GM19023 (cell line): ENCODE measurements around the gene PRDX2.
"Not testable (repeated sequence)": the region's sequence is repeated elsewhere in the genome, so short reads cannot be mapped to it uniquely, and the experiment has no call there.

Experiments
- ATAC-seq: cut with Tn5 transposase; IDR thresholded peaks from one replicate; pipeline ENCODE4 v1.9.1; 2021; ENCODE audit warnings: mild to moderate bottlenecking, moderate library complexity; ENCODE audit not compliant: unreplicated experiment

Gene PRDX2

DNA sequence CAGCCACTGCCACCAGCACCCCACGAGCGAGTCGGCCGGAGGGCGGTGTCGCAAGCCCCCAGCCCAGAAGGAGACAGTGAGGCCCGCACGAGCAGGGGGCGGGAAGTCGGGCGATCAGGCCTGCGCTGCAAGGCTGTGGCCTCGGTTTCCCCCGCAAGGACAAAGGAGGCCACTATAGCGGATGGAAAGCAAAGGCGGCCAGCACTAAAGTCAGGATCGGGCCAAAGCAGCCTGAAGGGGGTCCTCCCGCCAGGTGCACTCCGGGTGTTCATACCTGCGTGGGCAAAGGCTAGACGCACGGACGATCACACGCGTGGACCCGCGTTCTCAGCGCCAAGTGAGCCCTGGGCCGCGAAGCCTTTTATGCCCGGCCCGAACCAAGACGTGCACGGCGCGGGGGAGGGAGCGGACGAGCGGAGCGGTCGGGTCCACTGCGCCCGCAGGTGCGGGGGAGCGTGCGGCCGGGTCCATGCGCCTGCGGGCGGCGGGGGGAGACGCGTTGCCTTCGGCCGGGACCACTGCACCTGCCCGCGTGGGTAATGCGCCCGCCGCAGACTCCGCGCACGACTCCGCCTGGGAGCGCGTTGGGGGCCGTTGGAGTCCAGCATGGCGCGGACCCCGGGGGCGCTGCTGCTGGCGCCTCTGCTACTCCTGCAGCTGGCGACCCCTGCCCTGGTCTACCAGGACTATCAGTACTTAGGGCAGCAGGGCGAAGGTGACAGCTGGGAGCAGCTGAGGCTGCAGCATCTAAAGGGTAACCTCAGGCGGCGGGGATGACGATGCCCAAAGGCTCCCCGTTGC, at the start of gene PRDX2, which contains the start of gene THSD8:
TSS of gene PRDX2 (minus strand) at position 335 of the 801 bp plus-strand sequence. CDS start 539 bp downstream, outside the sequence.
TSS of gene THSD8 (plus strand) at position 604 of the 801 bp plus-strand sequence. CDS start at position 607, 3 bp downstream.
- no peak for ATAC-seq

DNA sequence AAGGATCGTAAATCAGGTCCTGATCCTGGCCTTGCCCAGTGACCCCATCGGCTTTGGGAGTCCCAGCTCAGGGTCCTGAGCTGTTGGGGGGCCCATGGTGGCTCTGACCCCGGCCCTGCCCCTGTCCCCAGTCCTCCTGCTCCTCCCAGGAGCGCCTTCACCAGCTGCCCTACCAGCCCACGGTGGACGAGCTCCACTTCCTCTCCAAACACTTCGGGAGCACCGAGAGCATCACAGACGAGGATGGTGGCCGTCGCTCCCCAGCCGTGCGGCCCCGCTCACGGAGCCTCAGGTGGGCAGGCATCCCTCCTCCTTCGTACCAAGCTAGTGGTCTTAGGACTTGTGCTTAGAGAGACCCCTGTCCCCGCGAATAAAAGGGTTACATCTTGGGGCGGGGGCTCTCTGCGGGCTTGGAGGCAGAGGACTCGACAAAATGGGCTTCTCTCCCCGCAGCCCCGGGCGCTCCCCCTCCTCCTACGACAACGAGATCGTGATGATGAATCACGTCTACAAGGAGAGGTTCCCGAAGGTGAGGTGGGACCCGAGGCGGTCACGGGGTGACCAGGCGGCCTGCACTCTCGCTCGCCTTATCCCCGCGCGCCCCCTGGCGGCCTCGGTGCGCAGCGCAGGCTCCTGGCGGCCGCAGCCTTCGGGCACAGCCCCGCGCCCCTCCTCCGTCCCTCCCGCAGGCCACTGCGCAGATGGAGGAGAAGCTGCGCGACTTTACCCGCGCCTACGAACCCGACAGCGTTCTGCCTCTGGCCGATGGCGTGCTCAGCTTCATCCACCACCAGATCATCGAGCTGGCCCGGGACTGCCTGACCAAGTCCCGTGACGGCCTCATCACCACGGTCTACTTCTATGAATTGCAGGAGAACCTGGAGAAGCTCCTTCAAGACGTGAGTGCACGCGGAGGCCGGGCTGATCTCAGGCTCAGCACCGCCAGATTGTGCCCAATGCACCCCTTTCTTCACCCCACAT, 45.8 kb upstream of the PRDX2 start:
- ATAC-seq: no peak

DNA sequence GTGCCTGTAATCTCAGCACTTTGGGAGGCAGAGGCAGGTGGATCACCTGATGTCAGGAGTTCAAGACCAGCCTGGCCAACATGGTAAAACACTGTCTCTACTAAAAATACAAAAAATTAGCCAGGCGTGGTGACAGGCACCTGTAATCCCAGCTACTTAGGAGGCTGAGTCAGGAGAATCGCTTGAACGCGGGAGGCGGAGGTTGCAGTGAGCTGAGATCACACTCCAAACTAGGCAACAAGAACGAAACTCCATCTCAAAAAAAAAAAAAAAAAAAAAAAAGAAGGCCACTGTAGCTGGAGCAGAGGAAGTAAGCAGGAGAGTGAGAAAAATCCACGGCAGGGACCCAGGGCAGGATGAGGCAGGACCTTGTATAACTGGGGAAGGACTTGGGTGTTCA, 45.0 kb upstream of the PRDX2 start:
- not testable (repeated sequence) for ATAC-seq

DNA sequence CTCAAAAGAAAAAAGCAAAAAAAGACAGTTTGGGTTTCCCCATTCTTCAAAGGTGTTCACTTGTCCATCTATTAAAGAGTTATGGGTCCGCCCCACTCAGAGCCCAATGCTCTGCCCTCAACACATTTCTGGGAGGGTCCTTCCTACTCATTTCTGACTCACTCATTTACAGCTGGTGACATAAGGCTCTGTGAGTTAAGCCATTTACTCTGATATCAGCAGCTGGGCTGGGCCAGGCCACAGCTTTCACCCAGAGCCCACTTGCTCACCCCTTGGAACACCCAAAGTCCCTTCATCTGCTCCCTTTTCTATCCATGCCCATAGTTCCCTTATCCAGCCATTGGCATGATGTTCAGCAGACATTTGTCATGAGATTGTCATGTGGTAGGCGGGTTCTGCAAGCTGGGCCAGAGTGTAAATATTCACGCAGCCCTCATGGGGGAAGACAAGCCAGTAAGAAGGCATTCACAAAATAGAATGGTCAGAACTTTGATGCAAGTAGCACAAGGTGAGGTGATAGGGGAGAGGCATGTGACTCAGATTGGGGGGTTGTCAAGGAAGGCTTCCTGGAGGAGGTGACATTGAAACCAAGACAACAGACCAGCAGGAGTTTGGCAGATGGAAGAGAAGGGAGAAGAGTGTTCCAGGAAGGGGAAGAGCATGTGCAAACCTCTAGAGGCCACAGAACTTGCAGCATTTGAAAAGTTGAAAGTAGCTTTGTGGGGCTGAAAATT, 42.6 kb upstream of the PRDX2 start:
- ATAC-seq: no peak

DNA sequence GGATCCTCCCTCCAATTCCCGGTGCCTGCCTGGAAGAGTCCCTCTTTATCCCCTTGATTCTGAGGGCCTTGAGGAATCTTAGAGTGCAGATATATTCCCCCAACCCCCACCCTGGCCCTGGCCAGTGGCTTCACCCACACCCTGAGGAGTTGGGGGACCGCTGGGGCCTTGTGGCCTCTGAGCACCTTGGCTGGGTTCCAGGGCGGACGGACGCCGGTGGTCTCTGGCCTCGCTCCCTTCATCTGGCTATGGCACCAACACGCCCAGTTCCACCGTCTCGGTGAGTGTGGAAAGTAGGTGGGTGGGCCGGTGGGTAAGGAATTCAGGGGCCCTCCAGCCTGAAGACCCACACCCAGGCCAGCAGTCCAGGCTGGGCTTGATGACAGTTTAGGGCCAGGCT, 41.7 kb upstream of the PRDX2 start:
- ATAC-seq: no peak

DNA sequence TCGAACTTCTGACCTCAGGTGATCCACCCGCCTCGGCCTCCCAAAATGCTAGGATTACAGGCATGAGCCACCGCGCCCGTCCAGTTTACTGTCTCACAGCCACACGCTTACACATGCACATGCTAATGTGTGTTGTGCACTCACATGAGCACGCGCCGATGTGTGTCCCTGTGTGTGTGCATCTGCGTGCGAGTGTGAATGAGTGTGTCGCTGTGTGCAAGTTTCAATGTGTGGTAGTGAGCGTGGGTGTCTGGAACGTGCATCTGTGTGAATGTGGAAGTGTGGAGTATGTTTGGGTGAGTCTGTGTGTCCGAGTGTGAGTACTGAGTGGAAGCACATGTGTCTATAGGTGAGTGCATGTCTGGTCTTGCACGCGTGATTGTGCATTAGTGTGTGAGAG, 40.9 kb upstream of the PRDX2 start:
- ATAC-seq: no peak

DNA sequence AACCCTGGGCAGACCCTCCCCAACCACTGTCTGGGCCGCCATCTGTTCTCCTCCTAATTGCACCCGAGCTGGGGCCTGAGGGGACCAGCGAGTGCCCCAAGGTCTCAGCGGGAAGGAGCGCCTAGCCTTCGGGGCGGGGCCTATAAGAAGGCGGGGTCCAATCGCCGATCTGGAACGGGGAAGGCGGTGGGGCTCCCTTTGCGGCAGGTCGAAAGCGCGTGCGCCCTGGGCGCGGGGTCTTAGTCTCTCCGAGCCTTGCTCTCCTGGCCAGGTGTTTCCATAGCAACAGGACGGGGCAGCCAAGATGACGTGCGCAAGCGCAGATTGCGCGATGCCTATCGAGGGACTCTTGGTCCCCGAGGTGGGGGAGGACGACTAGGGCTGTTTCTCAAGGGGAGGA, 39.5 kb upstream of the PRDX2 start:
- ATAC-seq: no peak

DNA sequence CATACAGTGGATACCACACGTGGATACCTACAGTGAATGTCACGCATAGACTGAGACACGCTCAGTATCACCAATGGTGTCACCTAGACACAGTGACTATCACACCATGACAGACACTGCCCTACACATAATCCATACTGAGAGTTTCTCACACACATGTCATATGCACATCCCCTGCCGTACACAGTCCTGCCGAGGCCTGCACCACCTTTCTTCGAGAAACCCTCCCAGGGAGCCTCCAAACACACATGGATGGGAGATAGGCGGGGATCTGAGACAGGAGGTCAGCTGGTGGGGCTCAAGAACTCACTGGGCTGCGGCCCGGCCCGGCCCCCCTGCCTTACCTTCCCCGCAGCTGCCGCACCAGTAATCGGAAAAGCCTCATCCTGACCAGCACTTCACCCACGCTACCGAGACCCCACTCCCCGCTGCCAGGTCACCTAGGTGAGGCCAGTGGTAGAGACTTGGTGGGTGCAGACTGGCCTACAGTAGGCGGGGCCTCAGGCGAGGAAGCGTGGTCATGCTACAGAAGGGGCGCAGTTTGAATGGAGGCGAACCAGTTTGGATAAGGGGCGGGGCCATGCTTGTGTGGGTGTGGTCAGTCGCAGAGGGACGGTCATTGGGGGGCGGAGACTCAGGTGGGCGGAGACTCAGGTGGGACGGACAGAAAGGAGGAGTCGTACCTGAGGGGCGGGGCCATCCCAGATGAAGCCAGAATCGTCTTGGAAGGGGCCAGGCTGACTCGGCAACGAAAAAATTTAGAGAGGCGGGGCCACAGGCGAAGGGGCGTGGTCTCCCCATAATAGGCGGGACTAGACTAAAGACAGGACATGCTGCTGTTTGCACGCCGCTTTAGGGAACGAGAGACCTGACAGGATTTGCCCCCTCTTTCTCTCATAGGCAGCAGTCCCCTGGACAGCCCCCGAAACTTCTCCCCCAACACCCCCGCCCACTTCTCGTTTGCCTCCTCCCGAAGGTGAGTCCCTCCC, 38.8 kb upstream of the PRDX2 start:
- no peak for ATAC-seq

DNA sequence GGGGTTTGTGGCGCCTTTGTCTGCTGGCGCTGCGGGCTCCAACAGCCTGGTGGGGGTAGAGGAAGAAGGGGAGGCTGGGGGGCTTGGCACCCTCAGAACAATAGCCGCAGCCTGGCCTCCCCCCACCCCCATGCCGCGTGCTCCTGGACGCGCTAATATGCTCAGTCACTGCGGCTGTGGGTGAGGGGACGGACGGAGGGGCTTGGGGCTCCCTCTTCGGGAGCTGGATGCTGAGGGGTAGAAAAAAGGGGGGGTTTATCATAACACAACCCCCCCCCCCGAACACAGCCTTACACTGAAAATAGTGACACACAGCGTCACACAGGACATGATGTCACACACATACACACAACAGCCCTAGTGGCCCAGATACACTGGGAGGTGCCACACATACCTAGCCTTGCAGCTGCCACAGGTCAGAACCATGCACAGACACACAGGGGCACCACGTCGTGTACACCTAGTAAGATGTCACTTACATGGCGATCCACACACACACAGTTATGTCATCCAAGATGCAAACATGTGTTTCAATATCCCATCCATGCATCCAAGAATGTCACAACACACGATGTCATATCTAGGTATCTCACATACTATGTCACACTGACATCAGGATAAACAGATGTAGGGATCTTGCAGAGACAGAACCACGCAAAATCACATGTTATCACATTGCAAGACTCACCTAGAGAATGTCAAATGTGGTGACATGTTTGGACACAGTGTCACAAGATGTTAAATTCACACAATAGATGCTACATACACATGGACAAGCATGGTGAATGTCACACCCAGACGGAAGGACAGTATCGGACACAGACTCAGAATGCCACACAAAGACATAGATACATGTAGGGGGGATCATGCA, 37.5 kb upstream of the PRDX2 start:
- no peak for ATAC-seq

DNA sequence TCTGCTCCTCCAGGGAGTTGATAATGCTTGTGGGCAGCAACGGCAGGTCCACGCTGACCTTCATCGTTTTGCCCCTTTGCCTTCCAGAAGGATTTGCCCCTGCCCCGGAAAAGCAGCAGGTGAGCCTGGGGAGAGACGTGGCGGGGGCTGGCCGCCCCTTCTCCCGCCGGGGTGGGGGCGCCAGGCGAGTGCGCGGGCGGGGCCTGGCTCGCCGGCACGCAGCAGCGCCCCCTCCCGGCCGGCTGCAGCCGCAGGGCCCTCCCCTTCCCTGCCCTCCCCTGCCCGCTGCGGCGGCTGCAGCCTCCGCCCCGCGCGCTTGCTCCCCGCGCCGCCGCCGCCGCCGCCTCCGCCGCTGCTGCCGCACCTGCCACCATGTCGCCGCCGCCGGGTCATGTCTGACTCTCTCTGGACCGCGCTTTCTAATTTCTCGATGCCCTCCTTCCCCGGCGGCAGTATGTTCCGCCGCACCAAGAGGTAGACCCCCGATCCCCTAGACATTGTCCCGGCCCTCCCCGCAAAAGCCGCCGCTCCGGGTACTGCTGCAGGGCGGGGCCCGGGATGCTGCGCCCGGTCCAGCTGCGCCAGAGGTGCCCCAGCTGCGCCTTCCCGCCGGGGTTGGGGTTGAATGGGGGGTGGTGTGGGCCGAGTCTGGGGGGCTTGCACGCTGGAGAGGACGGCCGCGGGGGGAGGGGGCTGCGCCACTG, 36.7 kb upstream of the PRDX2 start, which contains the start of gene MAST1:
TSS of gene MAST1 (plus strand) at position 334 of the 704 bp plus-strand sequence. CDS start at position 392, 58 bp downstream.
- ATAC-seq: no peak

DNA sequence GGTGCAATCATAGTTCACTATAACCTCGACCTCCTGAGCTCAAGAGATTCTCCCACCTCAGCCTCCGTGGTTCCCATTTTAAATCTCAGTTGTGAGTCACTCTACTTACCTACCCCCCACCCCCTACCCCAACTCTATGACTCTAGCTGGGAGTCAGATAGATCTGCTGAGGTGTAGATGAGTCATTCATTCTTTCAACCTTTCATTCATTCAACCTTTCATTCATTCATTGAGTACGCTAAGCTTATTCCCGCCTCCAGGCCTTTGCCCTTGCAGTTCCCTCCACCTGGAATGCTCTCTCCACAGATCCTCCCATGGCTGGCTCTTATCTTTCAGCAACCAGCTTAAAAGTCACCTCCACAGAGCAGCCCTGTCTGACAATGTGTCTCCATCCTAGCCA, 35.6 kb upstream of the PRDX2 start:
- ATAC-seq: no peak

DNA sequence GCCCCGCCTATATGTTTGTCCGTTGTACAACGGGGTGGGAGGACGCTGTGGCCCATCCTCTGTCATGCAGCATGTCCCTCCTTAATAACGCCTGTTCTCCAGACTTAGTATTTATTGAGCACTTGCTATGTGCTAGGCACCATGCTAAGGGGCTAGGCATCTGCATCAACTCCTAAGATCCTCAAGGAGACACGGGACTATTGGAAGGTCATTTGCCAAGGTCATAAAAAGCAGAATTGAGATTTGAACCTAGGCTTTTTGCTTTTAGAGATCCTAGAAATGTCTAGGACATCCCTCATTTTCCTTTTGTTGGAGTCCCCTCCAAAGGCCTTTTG, 34.9 kb upstream of the PRDX2 start:
- ATAC-seq: no peak

DNA sequence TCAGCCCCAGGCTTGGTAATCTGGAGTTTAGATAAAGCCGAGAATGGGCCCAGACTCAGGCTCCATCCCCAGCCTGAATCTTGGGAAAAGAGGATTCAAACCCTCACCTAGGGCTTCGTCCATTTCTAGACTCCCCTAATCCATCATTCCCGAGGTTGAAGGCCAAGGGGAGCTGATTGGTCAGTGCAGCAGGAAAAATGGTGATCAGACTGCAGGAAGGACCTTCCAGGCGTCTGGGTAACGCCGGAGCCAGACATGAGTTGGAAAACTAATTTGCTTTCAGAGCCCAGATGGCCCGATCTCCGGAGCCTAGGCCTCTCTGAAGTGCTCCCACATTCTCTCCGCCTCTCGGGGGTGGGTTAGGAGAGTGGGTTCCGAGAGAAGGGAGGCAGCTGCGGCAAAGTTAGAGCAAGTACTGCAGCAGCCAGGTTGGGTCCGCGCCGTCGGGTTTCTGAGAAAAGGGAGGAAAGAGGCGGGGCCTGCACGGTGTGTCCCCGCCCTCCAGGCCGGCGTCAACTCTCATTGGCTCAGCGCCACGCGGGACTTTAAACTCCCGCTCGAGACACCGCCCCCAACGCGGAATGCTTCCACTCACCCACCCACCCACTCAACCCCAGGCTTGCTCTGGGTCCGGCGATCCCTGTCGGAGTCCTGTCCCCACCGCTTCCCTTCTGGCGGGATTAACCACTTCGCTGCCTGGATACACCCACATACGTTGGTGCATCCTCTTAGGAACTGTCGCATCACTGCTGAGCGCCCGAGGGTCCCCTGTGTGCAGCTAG, 33.6 kb upstream of the PRDX2 start:
- no peak for ATAC-seq

DNA sequence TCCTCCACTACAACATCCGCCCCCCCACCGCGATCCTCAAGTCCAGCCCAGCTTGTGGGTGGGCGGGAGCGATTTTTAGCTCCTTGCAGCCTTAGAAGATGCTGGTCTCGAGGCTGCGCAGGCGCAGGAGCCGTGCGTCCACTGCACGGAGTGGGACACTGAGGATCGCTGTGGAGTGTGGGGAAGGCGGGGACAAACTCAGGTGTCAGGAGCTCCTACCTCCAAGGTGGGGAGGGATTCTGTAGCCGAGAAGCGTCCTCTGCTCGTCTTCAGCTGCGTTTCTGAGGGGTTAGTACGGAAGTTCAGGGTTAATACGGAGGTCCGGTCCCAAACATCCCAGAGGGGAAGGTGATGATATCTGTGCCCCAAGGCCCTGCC, 33.0 kb upstream of the PRDX2 start, which contains the start of gene RTBDN:
TSS of gene RTBDN (minus strand) at position 14 of the 378 bp plus-strand sequence. CDS start 4,600 bp downstream, outside the sequence.
- no peak for ATAC-seq

DNA sequence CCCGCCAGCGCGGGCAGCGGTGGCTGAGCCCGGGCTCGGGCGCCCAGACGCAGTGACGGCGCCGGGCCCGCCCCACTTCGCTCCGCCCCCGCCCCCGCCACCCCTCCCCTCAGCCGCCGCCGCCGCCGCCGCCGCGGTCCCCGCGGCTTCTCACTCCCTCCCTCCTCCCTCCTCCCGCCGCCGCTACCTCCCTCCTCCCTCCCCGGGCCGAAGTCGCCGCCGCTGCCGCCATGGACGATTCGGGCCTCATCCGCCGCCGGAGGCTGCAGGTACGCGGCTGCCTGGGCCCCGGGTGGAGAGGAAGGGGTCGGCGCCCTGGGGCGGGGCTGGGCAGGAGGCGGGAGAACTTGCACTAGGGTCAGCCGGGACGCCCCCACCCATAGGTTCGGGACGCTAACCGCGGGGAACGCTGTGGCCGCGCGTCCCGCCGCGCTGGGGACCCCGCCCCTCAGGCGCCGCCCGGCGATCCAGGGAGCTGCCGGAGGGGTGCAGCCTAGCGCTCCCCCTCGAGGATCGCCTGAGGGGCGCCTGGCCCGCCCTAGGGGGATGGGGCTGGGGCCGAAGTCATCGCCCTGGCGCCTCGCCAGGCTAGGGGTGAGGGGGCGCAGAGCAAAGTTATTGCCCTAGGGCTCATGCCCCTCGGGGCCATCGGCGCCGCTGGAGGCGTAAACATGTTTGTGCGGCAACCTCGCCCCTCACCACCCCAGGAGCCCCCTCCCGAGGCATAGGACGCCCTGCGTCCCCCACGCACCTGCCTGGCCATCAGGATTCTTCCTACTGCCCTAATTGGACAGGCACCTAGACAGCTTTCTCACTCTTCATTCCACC, 32.4 kb upstream of the PRDX2 start:
- ATAC-seq: no peak

DNA sequence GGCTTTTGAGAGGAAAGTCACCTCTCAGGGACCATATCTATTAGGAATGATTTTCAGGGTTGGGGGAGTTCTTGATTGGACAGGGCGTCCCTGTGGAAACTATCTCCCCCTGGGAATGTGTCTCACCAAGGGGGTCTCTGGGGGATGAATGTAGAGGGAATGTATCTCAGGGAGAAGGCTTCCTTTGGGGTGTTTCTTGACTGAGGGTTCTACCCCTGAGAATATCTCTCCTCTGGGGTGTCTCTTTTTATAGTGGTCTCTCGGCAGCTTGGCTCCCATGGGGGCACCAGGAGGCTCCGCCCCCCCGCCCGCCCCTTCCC, 31.8 kb upstream of the PRDX2 start:
- ATAC-seq: no peak

DNA sequence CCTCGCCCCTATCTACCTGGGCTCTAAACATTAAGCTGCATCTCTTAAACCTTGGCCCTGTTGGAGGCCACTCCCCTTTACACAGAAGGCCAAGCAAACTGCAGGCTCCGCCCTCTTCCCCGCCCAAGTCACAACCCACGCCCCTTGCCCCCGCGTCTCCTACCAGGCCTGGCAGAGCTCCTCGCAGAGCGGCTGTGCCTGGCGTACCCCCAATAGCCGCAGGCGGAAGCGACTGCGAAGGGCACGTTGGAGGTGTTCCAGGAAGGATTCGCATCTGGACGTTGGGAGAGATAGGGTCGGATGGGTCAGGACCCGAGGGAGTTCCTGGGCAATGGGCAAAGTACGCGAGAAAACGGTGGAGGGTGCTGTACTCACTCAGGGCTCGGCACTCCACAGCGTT, 26.9 kb upstream of the PRDX2 start:
- ATAC-seq: no peak
